Neural cell (in vitro differentiated cells): ENCODE data around the gene ENOX1. TPM values are rescaled to one million over a fixed set of nuclear protein-coding genes. Genes with fewer than 3 reads are reported as not detected.
"Not testable (repeated sequence)": the region's sequence is repeated elsewhere in the genome, so short reads cannot be mapped to it uniquely, and the experiment has no call there.

Experiments used
- H2AFZ ChIP-seq: fragments of 200-600, 300-800 bp; sonication (generic), shearing (Covaris generic); 2 replicates; pipeline ENCODE4 v1.6.0; 2014; ENCODE audit warnings: low read depth, mild to moderate bottlenecking, antibody characterized with exemption, low read length, moderate library complexity
- H3F3A ChIP-seq: fragments of 200-600 bp; shearing (Covaris generic); 2 replicates; pipeline ENCODE4 v1.6.1; 2016; ENCODE audit warnings: mild to moderate bottlenecking, moderate library complexity, mixed read lengths, antibody characterized with exemption, low read length; ENCODE audit not compliant: insufficient read depth, poor library complexity, severe bottlenecking
- H3K27ac ChIP-seq: fragments of 200-600, 300-800 bp; sonication (generic), shearing (Covaris generic); 2 replicates; pipeline ENCODE4 v1.5.1; 2014; ENCODE audit warnings: mild to moderate bottlenecking, low read length, moderate library complexity
- H3K27me3 ChIP-seq: fragments of 300-800, 200-600 bp; sonication (generic), shearing (Covaris generic); 2 replicates; pipeline ENCODE4 v1.6.0; 2014; ENCODE audit warnings: mild to moderate bottlenecking, low read depth, low read length, moderate library complexity; ENCODE audit not compliant: insufficient read depth
- H3K36me3 ChIP-seq: fragments of 300-800, 200-600 bp; sonication (generic), shearing (Covaris generic); 2 replicates; pipeline ENCODE4 v1.5.1; 2014; ENCODE audit warnings: mild to moderate bottlenecking, antibody characterized with exemption, low read length, moderate library complexity; ENCODE audit not compliant: insufficient read depth
- H3K4me2 ChIP-seq: fragments of 300-800, 200-600 bp; sonication (generic), shearing (Covaris generic); 2 replicates; pipeline ENCODE4 v1.6.0; 2014; ENCODE audit warnings: mild to moderate bottlenecking, low read length
- H3K4me3 ChIP-seq: fragments of 300-800, 200-600 bp; sonication (generic), shearing (Covaris generic); 2 replicates; pipeline ENCODE4 v1.5.1; 2014; ENCODE audit warnings: mild to moderate bottlenecking, low read length, moderate library complexity
- H3K79me2 ChIP-seq: fragments of 200-600 bp; shearing (Covaris generic); replicated peaks from 2 replicates; pipeline ENCODE4 v1.6.0; 2014; ENCODE audit warnings: mild to moderate bottlenecking, low read length, moderate library complexity; ENCODE audit not compliant: insufficient read depth
- H3K9ac ChIP-seq: fragments of 300-800, 200-600 bp; sonication (generic), shearing (Covaris generic); 2 replicates; pipeline ENCODE4 v1.6.1; 2016; ENCODE audit warnings: mild to moderate bottlenecking, low read length, mixed read lengths
- H3K9me2 ChIP-seq: fragments of 200-600 bp; shearing (Covaris generic); 2 replicates; pipeline ENCODE4 v1.6.1; 2016; ENCODE audit warnings: mild to moderate bottlenecking, low read length, mixed read lengths; ENCODE audit not compliant: insufficient read depth
- H3K9me3 ChIP-seq: fragments of 200-600, 300-800 bp; sonication (generic), shearing (Covaris generic); 2 replicates; pipeline ENCODE4 v1.6.1; 2016; ENCODE audit warnings: mild to moderate bottlenecking, mixed run types, low read length, moderate library complexity, mixed read lengths
- H4K20me1 ChIP-seq: fragments of 200-600 bp; shearing (Covaris generic); 2 replicates; pipeline ENCODE4 v1.6.1; 2016; ENCODE audit warnings: mild to moderate bottlenecking, mixed run types; ENCODE audit not compliant: insufficient read depth
- CTCF ChIP-seq: fragments of 450-650 bp; IDR thresholded peaks from 2 replicates; pipeline ENCODE4 v1.5.1; 2014; ENCODE audit warnings: antibody characterized with exemption, mild to moderate bottlenecking, moderate library complexity; ENCODE audit not compliant: poor library complexity, severe bottlenecking
- EP300 ChIP-seq: fragments of 450-650 bp; conservative IDR thresholded peaks from 2 replicates; pipeline ENCODE4 v1.6.1; 2014; ENCODE audit warnings: antibody characterized with exemption, mild to moderate bottlenecking, moderate library complexity; ENCODE audit not compliant: poor library complexity, severe bottlenecking
- MXI1 ChIP-seq: fragments of 450-650 bp; conservative IDR thresholded peaks from 2 replicates; pipeline ENCODE4 v1.6.1; 2014; ENCODE audit warnings: antibody characterized with exemption, mild to moderate bottlenecking; ENCODE audit not compliant: poor library complexity, severe bottlenecking
- POLR2AphosphoS5 ChIP-seq: IDR thresholded peaks from 2 replicates; pipeline ENCODE4 v1.6.1; 2012
- RAD21 ChIP-seq: fragments of 450-650 bp; conservative IDR thresholded peaks from 2 replicates; pipeline ENCODE4 v1.6.1; 2014; ENCODE audit warnings: antibody characterized with exemption, mild to moderate bottlenecking, moderate library complexity
- REST ChIP-seq: IDR thresholded peaks from 2 replicates; pipeline ENCODE4 v1.6.1; 2012; ENCODE audit warnings: borderline replicate concordance
- SMC3 ChIP-seq: fragments of 450-650 bp; conservative IDR thresholded peaks from 2 replicates; pipeline ENCODE4 v1.6.1; 2014; ENCODE audit warnings: antibody characterized with exemption, mild to moderate bottlenecking, moderate library complexity; ENCODE audit not compliant: poor library complexity
- TAF1 ChIP-seq: IDR thresholded peaks from 2 replicates; pipeline ENCODE4 v1.6.1; 2012; ENCODE audit warnings: low read depth
- polyA plus RNA-seq: library from polyadenylated mRNA; depleted of rRNA; stranded (reverse); fragments of >200 nt; gene quantifications from 2 replicates; pipeline ENCODE4 v1.2.3, GENCODE V29; 2014

Gene ENOX1
- polyA plus RNA-seq, 1 donor from 2014 or later, result 42.6 TPM

DNA sequence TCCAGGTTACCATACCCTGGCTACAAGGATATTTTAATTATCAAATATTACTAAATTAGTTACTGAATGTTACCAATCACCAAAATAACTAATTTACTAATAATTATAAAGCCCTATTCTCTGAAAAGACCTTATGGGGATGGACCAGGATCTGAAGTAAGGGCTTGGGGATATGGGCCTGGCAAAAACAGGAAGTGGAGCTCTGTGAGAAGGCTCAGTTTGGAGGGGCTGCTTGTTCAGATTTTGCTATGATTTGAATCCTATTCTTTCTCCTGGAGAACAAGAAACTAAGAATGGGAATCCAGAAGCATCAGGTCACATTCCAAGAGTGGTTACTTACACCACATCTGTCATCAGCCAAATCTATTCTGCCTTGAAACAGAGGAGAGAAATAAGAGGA, 615.3 kb downstream of the ENOX1 start:
- Histone ChIP-seq H3K4me3 (no peak overlapping the region), H3K9me3 (no peaks in the 10 kb centered on the region), H3K79me2 (no peaks in the 10 kb centered on the region), H3K9ac (no peak overlapping the region), H2AFZ (no peak overlapping the region), H3K9me2 (no peaks in the 10 kb centered on the region), H3K27ac (no peak overlapping the region), H3F3A (no peaks in the 10 kb centered on the region), H3K4me2 (no peak overlapping the region), H3K36me3 (no peaks in the 10 kb centered on the region), H4K20me1 (no peaks in the 10 kb centered on the region), H3K27me3 (no peaks in the 10 kb centered on the region)
- TF ChIP-seq EP300, result no peak
- TF ChIP-seq CTCF, result no peak
- no peak for TF ChIP-seq MXI1
- TF ChIP-seq POLR2AphosphoS5, result no peak

- Histone ChIP-seq H2AFZ (no peak overlapping the region), H3K36me3 (no peaks in the 10 kb centered on the region), H3F3A (no peaks in the 10 kb centered on the region), H3K4me3 (no peak overlapping the region), H3K79me2 (no peaks in the 10 kb centered on the region), H3K4me2 (no peak overlapping the region), H4K20me1 (no peaks in the 10 kb centered on the region), H3K9me2 (no peaks in the 10 kb centered on the region), H3K27ac (no peak overlapping the region), H3K9me3 (no peaks in the 10 kb centered on the region), H3K27me3 (no peaks in the 10 kb centered on the region), H3K9ac (no peak overlapping the region)
- no peak for TF ChIP-seq CTCF
- no peak for TF ChIP-seq RAD21
- TF ChIP-seq EP300, result no peak
- no peak for TF ChIP-seq REST
- TF ChIP-seq MXI1, result no peak
- TF ChIP-seq TAF1, result no peak
- TF ChIP-seq SMC3, result no peak
Observed at GRCh38 chr13:43170506-43170905, 616.3 kb downstream of the ENOX1 start.

DNA sequence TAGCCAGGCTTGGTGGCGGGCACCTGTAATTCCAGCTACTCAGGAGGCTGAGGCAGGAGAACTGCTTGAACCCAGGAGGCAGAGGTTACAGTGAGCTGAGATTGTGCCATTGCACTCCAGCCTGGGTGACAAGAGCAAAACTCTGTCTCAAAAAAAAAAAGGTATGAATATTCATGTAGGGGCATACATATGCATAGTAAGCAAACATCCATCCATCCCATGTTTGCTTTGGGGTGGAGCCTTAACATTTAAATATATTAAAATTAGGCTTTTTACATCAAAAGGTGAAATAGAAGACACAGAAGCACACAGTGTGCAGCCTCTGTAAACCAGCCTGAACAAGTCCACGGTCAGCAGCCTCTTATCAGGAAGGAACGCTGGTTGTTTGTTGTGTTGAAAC, 618.3 kb downstream of the ENOX1 start:
- H3F3A ChIP-seq, H3K27me3 ChIP-seq, H3K9me2 ChIP-seq, H3K79me2 ChIP-seq, H2AFZ ChIP-seq, H3K4me3 ChIP-seq, H3K4me2 ChIP-seq, H3K27ac ChIP-seq, H3K9me3 ChIP-seq, H3K36me3 ChIP-seq, H3K9ac ChIP-seq, H4K20me1 ChIP-seq: not testable (repeated sequence)
